ENCODE results near the gene KRT2. TPM values are rescaled to one million over a fixed set of nuclear protein-coding genes. Genes with fewer than 3 reads are reported as not detected.

The KRT2 gene
- total and polyA plus RNA-seq, 2 of the 4 experiments (the other 2 are of a cell fraction), result not detected

DNA sequence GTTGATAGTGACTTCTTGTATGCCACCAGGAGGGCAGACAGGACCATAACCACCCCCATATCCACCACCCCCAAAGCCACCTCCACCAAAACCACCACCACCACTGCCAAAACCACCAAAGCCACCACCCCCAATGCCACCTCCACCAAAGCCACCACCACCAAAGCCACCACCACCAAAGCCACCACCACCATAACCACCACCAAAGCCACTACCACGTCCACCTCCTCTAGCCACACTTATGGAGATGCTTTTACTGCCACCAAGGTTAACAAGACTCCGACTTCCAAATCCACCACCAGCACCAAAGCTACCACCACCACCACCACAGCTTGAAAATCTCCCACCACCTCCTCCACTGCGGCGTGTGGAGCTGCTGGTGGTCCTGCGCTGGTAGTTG, 27.9 kb upstream of the KRT2 start:
- no peak overlapping the region for H2AK9ac ChIP-seq (replicated peaks; ENCODE audit: low read depth, low read length, poor library complexity)
- H3K9me3 ChIP-seq (ENCODE audit: control insufficient read depth, insufficient read depth, low read length), result no peaks in the 10 kb centered on the region
- H3K9ac ChIP-seq (ENCODE audit: low read depth, low read length), result no peak overlapping the region
- ChIA-PET POLR2A (ENCODE audit: unreplicated experiment) (no interaction called here), CTCF (no interaction called here)
- H2BK20ac ChIP-seq (ENCODE audit: low read depth, low read length), result no peak overlapping the region
- H4K91ac ChIP-seq (ENCODE audit: insufficient read depth, low read depth, low read length), result no peak overlapping the region
- no peaks in the 10 kb centered on the region for H3K4me1 ChIP-seq (ENCODE audit: control insufficient read depth, insufficient read depth, low read length)
- H3K27ac ChIP-seq (ENCODE audit: insufficient read depth, low read length), result no peak overlapping the region
- no peak overlapping the region for H3K18ac ChIP-seq (ENCODE audit: low read depth, low read length)
- intact Hi-C loops (cut with micrococcal nuclease), result no loop called here
- no peak overlapping the region for H3K14ac ChIP-seq (replicated peaks; ENCODE audit: low read depth, low read length)
- no peak overlapping the region for H3K4me2 ChIP-seq (ENCODE audit: low read depth, low read length)
- ATAC-seq (ENCODE audit: low read depth) (no peak), DNase-seq (no peak)
- H2BK5ac ChIP-seq (ENCODE audit: low read depth, low read length, poor library complexity, severe bottlenecking), result no peak overlapping the region
- no CpG with 5 or more reads among the region's 5 CpGs for WGBS, 2 experiments (ENCODE audit: extremely low coverage in 2 of 2, insufficient read length in 1 of 2)
- H3K23ac ChIP-seq (ENCODE audit: low read depth, low read length), result no peak overlapping the region
- H3K27me3 ChIP-seq (ENCODE audit: control insufficient read depth, insufficient read depth, low read length), result peaks cover 27% of the 10 kb centered on the region
- H3K4ac ChIP-seq (ENCODE audit: low read depth, low read length), result no peak overlapping the region
- no peak overlapping the region for H4K5ac ChIP-seq (ENCODE audit: low read depth, low read length)
- H4K8ac ChIP-seq (ENCODE audit: low read depth in 2 of 2, low read length in 2 of 2), result no peak overlapping the region
- no peak overlapping the region for H3K4me3 ChIP-seq (ENCODE audit: insufficient read depth, low read depth, low read length)
- no peaks in the 10 kb centered on the region for H4K20me1 ChIP-seq (ENCODE audit: insufficient read depth, low read length)
- H2BK120ac ChIP-seq (ENCODE audit: low read depth, low read length), result no peak overlapping the region
- no peak overlapping the region for H2AK5ac ChIP-seq (ENCODE audit: low read depth, low read length)
- dilution Hi-C loops (cut with HindIII; ENCODE audit: low sequenced_read_pairs, unreplicated experiment), result no loop called here
- no peak overlapping the region for H3K56ac ChIP-seq (ENCODE audit: extremely low read depth, insufficient read depth, low read length)
- no peak overlapping the region for H2AFZ ChIP-seq (replicated peaks; ENCODE audit: low read length, poor library complexity)
- no peaks in the 10 kb centered on the region for H3K36me3 ChIP-seq (ENCODE audit: control insufficient read depth, insufficient read depth, low read length)
- H3K9me1 ChIP-seq (ENCODE audit: insufficient read depth, low read length), result no peaks in the 10 kb centered on the region
- TF ChIP-seq USF2 (IDR thresholded peaks at IDR 0.05; ENCODE audit: low read depth, low read length) (no peak), RAD21 (IDR thresholded peaks at IDR 0.05; ENCODE audit: low read length) (no peak), CTCF (conservative IDR thresholded peaks at IDR 0.05; ENCODE audit: low read depth, low read length) (no peak), RCOR1 (IDR thresholded peaks at IDR 0.05; ENCODE audit: insufficient replicate concordance, low read length) (no peak), NFE2L2 (IDR thresholded peaks at IDR 0.05; ENCODE audit: low read depth, low read length) (no peak), POLR2A (IDR thresholded peaks at IDR 0.05; ENCODE audit: low read depth, low read length) (no peak), CEBPB (IDR thresholded peaks at IDR 0.05; ENCODE audit: low read depth, low read length) (no peak), FOS (IDR thresholded peaks at IDR 0.05; ENCODE audit: low read depth, low read length) (no peak), CHD1 (IDR thresholded peaks at IDR 0.05; ENCODE audit: low read depth, low read length) (no peak), BHLHE40 (IDR thresholded peaks at IDR 0.05; ENCODE audit: low read depth, low read length) (no peak), SMC3 (IDR thresholded peaks at IDR 0.05; ENCODE audit: low read depth, low read length) (no peak), MAFK (IDR thresholded peaks at IDR 0.05; ENCODE audit: low read depth, low read length) (no peak), MXI1 (IDR thresholded peaks at IDR 0.05; ENCODE audit: borderline replicate concordance, low read depth, low read length) (no peak)
- H3K79me1 ChIP-seq (ENCODE audit: low read depth in 1 of 2, low read length in 2 of 2), result no peaks in the 10 kb centered on the region
- no TSS peak for BruUV-seq (replicated peaks)
- no peak overlapping the region for H2BK15ac ChIP-seq (ENCODE audit: low read depth, low read length)
- in situ Hi-C loops (cut with MboI; ENCODE audit: low sequenced_read_pairs), result no loop called here

Data from IMR-90 (cell line).